Gastrocnemius medialis (tissue), 4 donors: ENCODE measurements around the gene HOXB2. TPM values are rescaled to one million over a fixed set of nuclear protein-coding genes. Genes with fewer than 3 reads are reported as not detected.
"Not testable (repeated sequence)": the region's sequence is repeated elsewhere in the genome, so short reads cannot be mapped to it uniquely, and the experiment has no call there.

Experiments
- ATAC-seq, 2 donors: fragments of 150-250 bp; one replicate each; pipeline ENCODE4 v1.9.1; 2016
- DNase-seq, 2 donors: peaks; one replicate each; pipeline ENCODE4 v3.0.0-alpha.2; 2019
- H3K27ac ChIP-seq, 4 donors: fragments of 200-600 bp; sonication (generic); 1 replicate in 1 of 4; 2 replicates in 3 of 4; pipeline ENCODE4 v1.5.1; 2016 to 2018; ENCODE audit warnings: mild to moderate bottlenecking in 2 of 4, moderate library complexity in 1 of 4
- H3K27me3 ChIP-seq, 3 donors: fragments of 200-600 bp; sonication (generic) in 2 of 3; 1 replicate in 1 of 3; 2 replicates in 2 of 3; pipeline versions ENCODE4 v1.5.1 to v1.6.0; 2016 to 2019; ENCODE audit warnings: mild to moderate bottlenecking in 1 of 3, moderate library complexity in 1 of 3
- H3K36me3 ChIP-seq, 2 donors: fragments of 200-600 bp; sonication (generic) in 1 of 2; one replicate each; pipeline ENCODE4 v1.5.1; 2017 to 2018
- H3K4me1 ChIP-seq, 2 donors: fragments of 200-600 bp; sonication (generic) in 1 of 2; one replicate each; pipeline ENCODE4 v1.5.1; 2016 to 2017; ENCODE audit warnings: mild to moderate bottlenecking in 2 of 2
- H3K4me3 ChIP-seq, 4 donors: fragments of 200-600 bp; sonication (generic) in 3 of 4; 1 replicate in 1 of 4; 2 replicates in 3 of 4; pipeline ENCODE4 v1.5.1; 2016 to 2019; ENCODE audit warnings: mild to moderate bottlenecking in 2 of 4
- H3K9me3 ChIP-seq, 3 donors: fragments of 200-600 bp; sonication (generic) in 2 of 3; 1 replicate in 1 of 3; 2 replicates in 2 of 3; pipeline ENCODE4 v1.5.1; 2016 to 2019
- POLR2A ChIP-seq, 2 donors: fragments of 450-650 bp; IDR thresholded peaks; one replicate each; pipeline ENCODE4 v1.6.1; 2017; ENCODE audit warnings: antibody characterized with exemption in 2 of 2, mild to moderate bottlenecking in 2 of 2, moderate library complexity in 2 of 2
- in situ Hi-C, 4 donors: fragments of 200-750 bp; cut with MboI; loops; one replicate each; pipeline versions ENCODE4 v1.15.0 to v1.8.0; 2017; ENCODE audit warnings: low sequenced_read_pairs in 4 of 4
- intact Hi-C: fragments of 100-400 bp; cut with DNase I; formaldehyde crosslinking; loops from one replicate; pipeline ENCODE4 v1.15.1; 2023; ENCODE audit warnings: low total_unique reads
- total RNA-seq, 4 donors: library from RNA; depleted of rRNA; stranded (reverse); fragments of >200 nt; gene quantifications; one replicate each; pipeline versions ENCODE4 v1.1.0 to v1.2.3, GENCODE V29; 2016
- TF ChIP-seq, protein P1 (sequence below), 5 experiments: fragments of 450-650 bp in 3 of 5; fragments of 200-600 bp in 2 of 5; sonication (generic) in 2 of 5; IDR thresholded peaks in 4 of 5; conservative IDR thresholded peaks in 1 of 5; 1 replicate in 4 of 5; 2 replicates in 1 of 5; pipeline ENCODE4 v1.5.1; 2016 to 2019; ENCODE audit warnings: antibody characterized with exemption in 5 of 5, mild to moderate bottlenecking in 3 of 5, moderate library complexity in 3 of 5

The HOXB2 gene
- total RNA-seq, 4 donors from 2014 or later = 4.1 to 22.1 (median 10.4) TPM

DNA sequence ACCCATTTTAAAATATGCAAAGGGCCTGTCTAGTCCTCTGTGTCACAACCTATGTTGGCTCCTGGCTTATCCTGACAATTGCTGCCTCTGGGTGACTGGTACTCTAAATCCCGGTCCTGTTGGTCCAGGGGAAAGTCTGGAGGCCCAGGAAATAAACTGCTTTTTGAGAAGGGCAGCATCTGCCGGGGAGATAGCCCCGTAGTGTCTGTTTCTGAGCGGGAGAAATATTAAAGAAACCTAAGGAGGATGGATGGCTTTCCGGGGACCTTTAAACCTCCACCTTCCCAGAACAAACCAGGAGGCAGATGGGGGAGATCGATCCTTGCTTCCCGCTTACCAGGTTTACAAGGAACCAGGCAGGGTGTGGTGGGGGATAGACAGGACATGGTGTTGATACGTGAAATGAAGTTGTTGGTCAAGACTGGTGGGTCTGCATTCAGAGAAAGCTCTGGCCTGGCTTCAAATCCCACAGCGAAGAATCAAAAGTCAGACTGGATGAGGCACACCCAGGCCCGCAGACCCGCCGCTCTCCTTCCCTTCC is 3.8 kb downstream of the HOXB2 start:
- no peak for DNase-seq
- Histone ChIP-seq H3K27ac (peak overlapping the region; percentile 80 to 94 (median 85)), H3K36me3 (no peaks in the 10 kb centered on the region), H3K9me3 (no peaks in the 10 kb centered on the region), H3K27me3 (peaks cover 13 to 33% (median 25%) of the 10 kb centered on the region in 3 donors), H3K4me3 (peak overlapping the region; percentile 59 to 76 (median 68)), H3K4me1 (peaks cover 10 to 23% of the 10 kb centered on the region in 2 donors)
- intact Hi-C loops = no loop called here
- no peak for TF ChIP-seq POLR2A (IDR thresholded peaks at IDR 0.05)
- TF ChIP-seq, protein P1, sequence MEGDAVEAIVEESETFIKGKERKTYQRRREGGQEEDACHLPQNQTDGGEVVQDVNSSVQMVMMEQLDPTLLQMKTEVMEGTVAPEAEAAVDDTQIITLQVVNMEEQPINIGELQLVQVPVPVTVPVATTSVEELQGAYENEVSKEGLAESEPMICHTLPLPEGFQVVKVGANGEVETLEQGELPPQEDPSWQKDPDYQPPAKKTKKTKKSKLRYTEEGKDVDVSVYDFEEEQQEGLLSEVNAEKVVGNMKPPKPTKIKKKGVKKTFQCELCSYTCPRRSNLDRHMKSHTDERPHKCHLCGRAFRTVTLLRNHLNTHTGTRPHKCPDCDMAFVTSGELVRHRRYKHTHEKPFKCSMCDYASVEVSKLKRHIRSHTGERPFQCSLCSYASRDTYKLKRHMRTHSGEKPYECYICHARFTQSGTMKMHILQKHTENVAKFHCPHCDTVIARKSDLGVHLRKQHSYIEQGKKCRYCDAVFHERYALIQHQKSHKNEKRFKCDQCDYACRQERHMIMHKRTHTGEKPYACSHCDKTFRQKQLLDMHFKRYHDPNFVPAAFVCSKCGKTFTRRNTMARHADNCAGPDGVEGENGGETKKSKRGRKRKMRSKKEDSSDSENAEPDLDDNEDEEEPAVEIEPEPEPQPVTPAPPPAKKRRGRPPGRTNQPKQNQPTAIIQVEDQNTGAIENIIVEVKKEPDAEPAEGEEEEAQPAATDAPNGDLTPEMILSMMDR (IDR thresholded peaks at IDR 0.05 in 4 of 5, conservative IDR thresholded peaks at IDR 0.05 in 1 of 5) = no peak
- in situ Hi-C loops = no loop called here
- no peak for ATAC-seq

DNA sequence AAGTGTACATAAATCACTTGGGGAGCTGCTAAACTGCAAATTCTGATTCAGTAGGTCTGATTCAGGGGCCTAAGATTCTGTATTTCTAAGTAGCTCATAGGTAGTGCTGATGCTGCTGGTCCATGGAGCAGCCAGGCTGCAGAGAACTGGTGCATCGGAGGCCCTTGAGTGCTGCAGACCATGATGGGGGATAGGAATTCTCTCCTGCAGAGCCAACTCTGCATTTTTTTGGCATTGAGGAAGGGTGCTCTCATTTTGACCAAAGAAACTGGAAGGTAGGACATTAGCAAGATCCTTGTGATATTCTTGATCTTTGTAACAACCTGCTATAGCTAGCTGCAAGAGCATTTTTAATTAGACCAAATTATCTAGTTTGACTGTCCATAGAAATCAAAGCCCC is 4.7 kb downstream of the HOXB2 start:
- no peak for DNase-seq
- ATAC-seq = no peak
- no peak for TF ChIP-seq POLR2A (IDR thresholded peaks at IDR 0.05)
- TF ChIP-seq, protein P1 (IDR thresholded peaks at IDR 0.05 in 4 of 5, conservative IDR thresholded peaks at IDR 0.05 in 1 of 5) = no peak
- intact Hi-C loops (no loop called here), in situ Hi-C loops (no loop called here)
- Histone ChIP-seq H3K36me3 (no peaks in the 10 kb centered on the region), H3K4me3 (no peak overlapping the region), H3K27ac (no peak overlapping the region), H3K9me3 (no peaks in the 10 kb centered on the region), H3K4me1 (peaks cover 10 to 16% of the 10 kb centered on the region in 2 donors), H3K27me3 (peaks cover 9 to 32% (median 25%) of the 10 kb centered on the region in 3 donors)

GRCh38 chr17:48539177-48539576 is 5.7 kb downstream of the HOXB2 start:
- no peak overlapping the region for H3K4me3 ChIP-seq
- H3K27ac ChIP-seq = no peak overlapping the region
- peaks cover 10% of the 10 kb centered on the region in 2 donors for H3K4me1 ChIP-seq
- intact Hi-C loops (no loop called here), in situ Hi-C loops (no loop called here)
- TF ChIP-seq POLR2A (IDR thresholded peaks at IDR 0.05) = no peak
- TF ChIP-seq, protein P1 (IDR thresholded peaks at IDR 0.05 in 4 of 5, conservative IDR thresholded peaks at IDR 0.05 in 1 of 5) = no peak
- peaks cover 9 to 25% (median 22%) of the 10 kb centered on the region in 3 donors for H3K27me3 ChIP-seq
- H3K36me3 ChIP-seq = no peaks in the 10 kb centered on the region
- DNase-seq (no peak), ATAC-seq (no peak)
- no peaks in the 10 kb centered on the region for H3K9me3 ChIP-seq

GRCh38 chr17:48537316-48537715 is 7.6 kb downstream of the HOXB2 start:
- Histone ChIP-seq H3K9me3 (no peaks in the 10 kb centered on the region), H3K27ac (no peak overlapping the region), H3K27me3 (peaks cover 4 to 16% (median 12%) of the 10 kb centered on the region in 3 donors), H3K36me3 (no peaks in the 10 kb centered on the region), H3K4me3 (no peak overlapping the region), H3K4me1 (peaks cover 5 to 9% of the 10 kb centered on the region in 2 donors)
- in situ Hi-C loops (no loop called here), intact Hi-C loops (no loop called here)
- no peak for DNase-seq
- TF ChIP-seq POLR2A (IDR thresholded peaks at IDR 0.05) = no peak
- TF ChIP-seq, protein P1 (IDR thresholded peaks at IDR 0.05 in 4 of 5, conservative IDR thresholded peaks at IDR 0.05 in 1 of 5) = no peak
- no peak for ATAC-seq

- H3K27ac ChIP-seq, intact Hi-C loops, DNase-seq, H3K4me1 ChIP-seq, ATAC-seq, H3K27me3 ChIP-seq, in situ Hi-C loops, H3K36me3 ChIP-seq, H3K4me3 ChIP-seq, H3K9me3 ChIP-seq: not testable (repeated sequence)
These were observed 8.9 kb downstream of the HOXB2 start for GRCh38 chr17:48535793-48536559.
